RWPE2 (cell line): ENCODE results near the gene CCNJL.

Source experiments
- ATAC-seq: fragments of 200-7000 bp; cut with Tn5 transposase; 3 replicates; pipeline ENCODE4 v1.9.1; 2021; ENCODE audit warnings: low read depth
- DNase-seq: peaks from one replicate; pipeline ENCODE4 v3.0.0-alpha.2; 2020; ENCODE audit warnings: low spot score
- H3K27ac ChIP-seq: fragments of 450-650 bp; 2 replicates; pipeline ENCODE4 v1.5.1; 2017; ENCODE audit warnings: mild to moderate bottlenecking; ENCODE audit not compliant: poor library complexity, severe bottlenecking
- H3K27me3 ChIP-seq: fragments of 250-450 bp; sonication (Bioruptor Pico); 2 replicates; pipeline ENCODE4 v1.5.1; 2021; ENCODE audit warnings: mild to moderate bottlenecking, moderate library complexity; ENCODE audit not compliant: insufficient read depth, poor library complexity, severe bottlenecking
- H3K36me3 ChIP-seq: fragments of 250-450 bp; sonication (Bioruptor Pico); 2 replicates; pipeline ENCODE4 v1.5.1; 2020; ENCODE audit warnings: low read depth, mild to moderate bottlenecking, moderate library complexity
- H3K4me1 ChIP-seq: fragments of 250-450 bp; sonication (Bioruptor Pico); 2 replicates; pipeline ENCODE4 v1.5.1; 2021; ENCODE audit warnings: mild to moderate bottlenecking, moderate library complexity; ENCODE audit not compliant: insufficient read depth, poor library complexity, severe bottlenecking
- H3K4me3 ChIP-seq: fragments of 250-450 bp; sonication (Bioruptor Pico); 2 replicates; pipeline ENCODE4 v1.5.1; 2021; ENCODE audit warnings: mild to moderate bottlenecking, moderate library complexity; ENCODE audit not compliant: severe bottlenecking
- H3K9me3 ChIP-seq: fragments of 250-450 bp; sonication (Bioruptor Pico); 2 replicates; pipeline ENCODE4 v1.5.1; 2021; ENCODE audit warnings: mild to moderate bottlenecking, moderate library complexity; ENCODE audit not compliant: severe bottlenecking
- CTCF ChIP-seq: fragments of 450-650 bp; IDR thresholded peaks from one replicate; pipeline ENCODE4 v1.5.1; 2017; ENCODE audit warnings: mild to moderate bottlenecking, moderate library complexity; ENCODE audit not compliant: poor library complexity, severe bottlenecking

Gene CCNJL

GRCh38 chr5:160293901-160294561 is 18.3 kb downstream of the CCNJL start:
- ATAC-seq = no peak
- no peaks in the 10 kb centered on the region for H3K27me3 ChIP-seq
- 0 out of 2 replicates have a peak, but pooled peaks cover 6% of the 10 kb centered on the region for H3K36me3 ChIP-seq
- TF ChIP-seq CTCF = no peak
- DNase-seq = no peak
- peaks cover 60% of the 10 kb centered on the region for H3K4me1 ChIP-seq
- no peak overlapping the region for H3K4me3 ChIP-seq
- peak overlapping the region; percentile 93 for H3K27ac ChIP-seq
- no peaks in the 10 kb centered on the region for H3K9me3 ChIP-seq

DNA sequence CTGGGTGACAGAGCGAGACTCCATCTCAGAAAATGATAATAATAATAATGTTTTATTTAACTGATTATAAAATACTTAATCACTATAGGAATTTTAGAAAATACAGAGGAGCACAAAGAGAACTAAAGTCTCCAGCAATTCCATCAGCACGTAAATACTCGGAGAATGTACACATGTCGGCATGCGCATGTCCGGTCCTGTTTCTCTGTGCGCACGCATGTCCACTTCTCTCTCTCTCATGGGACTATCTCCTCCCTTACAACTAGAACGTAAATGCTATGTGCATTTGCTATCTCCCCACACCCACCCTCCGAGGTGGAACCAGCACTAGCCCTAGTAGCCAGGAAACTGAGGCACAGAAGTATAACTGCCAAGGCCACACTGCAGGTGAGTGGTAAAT is 19.0 kb downstream of the CCNJL start:
- ATAC-seq (no peak), DNase-seq (no peak)
- no peak overlapping the region for H3K4me3 ChIP-seq
- TF ChIP-seq CTCF = no peak
- no peaks in the 10 kb centered on the region for H3K27me3 ChIP-seq
- no peaks in the 10 kb centered on the region for H3K9me3 ChIP-seq
- H3K4me1 ChIP-seq = peaks cover 64% of the 10 kb centered on the region
- H3K27ac ChIP-seq = peak overlapping the region; percentile 93
- 0 out of 2 replicates have a peak, but pooled peaks cover 5% of the 10 kb centered on the region for H3K36me3 ChIP-seq

DNA sequence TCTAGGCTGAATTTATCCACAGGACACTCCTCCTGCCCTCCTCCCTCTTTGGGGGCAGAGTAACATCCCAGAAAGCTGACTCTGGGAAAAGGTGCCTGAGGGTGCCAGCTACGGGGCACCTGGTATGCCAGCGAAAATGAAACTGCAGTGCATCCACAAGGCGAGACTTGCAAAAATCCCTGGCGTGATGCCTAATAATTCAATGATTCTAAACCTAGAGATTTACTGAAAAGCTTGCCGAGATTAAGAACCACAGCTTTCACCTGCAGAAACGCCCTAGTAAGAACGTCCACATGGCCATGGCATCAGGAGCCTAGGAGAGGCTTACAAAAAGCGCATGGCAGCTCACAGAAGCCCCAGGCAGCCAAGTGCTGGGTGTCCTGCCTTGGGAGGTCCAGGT is 20.9 kb downstream of the CCNJL start:
- Histone ChIP-seq H3K27ac (peak overlapping the region; percentile 93), H3K27me3 (no peaks in the 10 kb centered on the region), H3K9me3 (no peaks in the 10 kb centered on the region), H3K36me3 (0 out of 2 replicates have a peak, but pooled peaks cover 3% of the 10 kb centered on the region), H3K4me1 (peaks cover 72% of the 10 kb centered on the region), H3K4me3 (no peak overlapping the region)
- DNase-seq (no peak), ATAC-seq (peak; percentile 50)
- no peak for TF ChIP-seq CTCF

DNA sequence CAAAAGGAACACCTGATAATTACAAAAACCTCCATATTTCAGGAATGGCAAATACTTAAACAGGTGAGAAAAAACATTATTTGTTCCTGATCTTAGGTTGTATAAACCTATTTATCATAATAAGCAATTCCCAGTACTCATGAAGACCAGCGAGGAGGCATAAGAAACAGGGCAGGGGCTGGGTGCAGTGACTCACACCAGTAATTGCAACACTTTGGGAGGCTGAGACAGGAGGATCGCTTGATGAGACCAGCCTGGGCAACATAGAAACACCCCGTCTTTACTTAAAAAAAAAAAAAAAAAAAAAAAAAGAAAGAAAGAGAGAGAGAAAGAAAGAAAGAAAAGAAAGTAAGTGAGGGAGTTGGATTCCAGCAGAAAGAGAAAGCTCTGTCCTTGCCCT is 21.6 kb downstream of the CCNJL start:
- no peak for DNase-seq
- TF ChIP-seq CTCF = no peak
- no peaks in the 10 kb centered on the region for H3K9me3 ChIP-seq
- H3K4me3 ChIP-seq = no peak overlapping the region
- 0 out of 2 replicates have a peak, but pooled peaks cover 3% of the 10 kb centered on the region for H3K36me3 ChIP-seq
- H3K27ac ChIP-seq = peak overlapping the region; percentile 93
- H3K4me1 ChIP-seq = peaks cover 72% of the 10 kb centered on the region
- H3K27me3 ChIP-seq = no peaks in the 10 kb centered on the region
- ATAC-seq = no peak

- H3K36me3 ChIP-seq = no peaks in the 10 kb centered on the region; the same call in 1 of the 2 replicates
- ATAC-seq (peak; percentile 76), DNase-seq (peak; percentile 97)
- no peaks in the 10 kb centered on the region for H3K27me3 ChIP-seq
- H3K9me3 ChIP-seq = no peaks in the 10 kb centered on the region
- H3K4me3 ChIP-seq = no peak overlapping the region
- peak overlapping the region; percentile 93 for H3K27ac ChIP-seq
- TF ChIP-seq CTCF = peak; percentile 68
- peaks cover 72% of the 10 kb centered on the region for H3K4me1 ChIP-seq
Measured at GRCh38 chr5:160289721-160290120, 22.6 kb downstream of the CCNJL start.
